B cell (primary cell): ENCODE data around the gene IRGC. TPM values are rescaled to one million over a fixed set of nuclear protein-coding genes. Genes with fewer than 3 reads are reported as not detected.

Source experiments
- ATAC-seq: fragments of 200-7000 bp; cut with Tn5 transposase; one replicate; pipeline ENCODE4 v1.10.0; 2021; ENCODE audit warnings: low read depth, mild to moderate bottlenecking, moderate number of reproducible peaks, moderate library complexity
- CTCF ChIA-PET: fragments of 350-600 bp; sonication (Branson Sonifier 250); formaldehyde crosslinking; loops from one replicate; lab custom pipeline; 2021; ENCODE audit warnings: antibody characterized with exemption, inconsistent platforms; lab: Charles Lee
- POLR2A ChIA-PET: fragments of 350-600 bp; sonication (Branson Sonifier 250); formaldehyde crosslinking; loops from one replicate; lab custom pipeline; 2021; ENCODE audit warnings: antibody characterized with exemption; lab: Charles Lee
- DNase-seq: peaks from one replicate; pipeline ENCODE4 v3.0.0; 2013
- H2AFZ ChIP-seq: 2 replicates; pipeline ENCODE4 v1.6.1; 2012; ENCODE audit warnings: mild to moderate bottlenecking, low read depth, low read length; ENCODE audit not compliant: insufficient read depth, poor library complexity, severe bottlenecking
- H3K27ac ChIP-seq, 2 donors: 1 replicate in 1 of 2; 2 replicates in 1 of 2; pipeline ENCODE4 v1.5.1; 2012 to 2013; ENCODE audit warnings: low read length in 2 of 2, mild to moderate bottlenecking in 2 of 2, moderate library complexity in 1 of 2
- H3K27me3 ChIP-seq, 4 experiments: fragments of 200-600 bp in 1 of 4; sonication (generic) in 1 of 4; replicated peaks in 1 of 4; 1 replicate in 2 of 4; 2 replicates in 2 of 4; pipeline versions ENCODE4 v1.6.1 to v1.7.0; 2013 to 2016; ENCODE audit warnings: low read length in 3 of 4, mild to moderate bottlenecking in 2 of 4, mixed read lengths in 1 of 4, moderate library complexity in 1 of 4; ENCODE audit not compliant: insufficient read depth in 4 of 4, control insufficient read depth in 3 of 4; ENCODE audit errors: control extremely low read depth in 1 of 4
- H3K36me3 ChIP-seq, 2 experiments: replicated peaks in 1 of 2; 1 replicate in 1 of 2; 2 replicates in 1 of 2; pipeline versions ENCODE4 v1.6.1 to v1.7.1; 2013; ENCODE audit warnings: low read length in 1 of 2; ENCODE audit not compliant: insufficient read depth in 2 of 2, control insufficient read depth in 1 of 2; ENCODE audit errors: control extremely low read depth in 1 of 2, extremely low read depth in 1 of 2
- H3K4me1 ChIP-seq, 2 donors: fragments of 200-600 bp in 1 of 2; sonication (generic) in 1 of 2; 1 replicate in 1 of 2; 2 replicates in 1 of 2; pipeline versions ENCODE4 v1.5.1 to v1.6.1; 2013 to 2017; ENCODE audit warnings: low read length in 2 of 2; ENCODE audit not compliant: control insufficient read depth in 2 of 2, insufficient read depth in 2 of 2
- H3K4me2 ChIP-seq: replicated peaks from 2 replicates; pipeline ENCODE3; 2012; ENCODE audit warnings: mild to moderate bottlenecking, low read depth, low read length; ENCODE audit not compliant: poor library complexity, severe bottlenecking
- H3K4me3 ChIP-seq, 5 experiments: fragments of 200-600 bp in 1 of 5; sonication (generic) in 1 of 5; 1 replicate in 3 of 5; 2 replicates in 2 of 5; pipeline versions ENCODE4 v1.5.1 to v1.7.0; 2011 to 2016; ENCODE audit warnings: low read length in 4 of 5, mild to moderate bottlenecking in 4 of 5, low read depth in 2 of 5, control low read depth in 1 of 5, moderate library complexity in 1 of 5; ENCODE audit not compliant: insufficient read depth in 1 of 5; ENCODE audit errors: control extremely low read depth in 1 of 5, extremely low read depth in 1 of 5
- H3K79me2 ChIP-seq: fragments of 200-600 bp; sonication (generic); one replicate; pipeline ENCODE4 v1.6.0; 2016; ENCODE audit warnings: low read length; ENCODE audit not compliant: control insufficient read depth, insufficient read depth
- H3K9ac ChIP-seq: fragments of 200-600 bp; sonication (generic); 2 replicates; pipeline ENCODE4 v1.6.1; 2017; ENCODE audit warnings: mild to moderate bottlenecking, low read length, moderate library complexity
- H3K9me3 ChIP-seq, 3 donors: one replicate each; pipeline versions ENCODE4 v1.6.1 to v1.7.1; 2013; ENCODE audit warnings: low read length in 2 of 3; ENCODE audit not compliant: control insufficient read depth in 2 of 3, insufficient read depth in 1 of 3; ENCODE audit errors: control extremely low read depth in 1 of 3
- H4K20me1 ChIP-seq: 2 replicates; pipeline ENCODE4 v1.6.0; 2012; ENCODE audit warnings: mild to moderate bottlenecking, low read length; ENCODE audit not compliant: insufficient read depth, control insufficient read depth, poor library complexity, severe bottlenecking
- H3K27ac Mint-ChIP-seq: one replicate; pipeline ENCODE4 v1.8.0; 2021; ENCODE audit warnings: mixed read lengths
- H3K27me3 Mint-ChIP-seq: one replicate; pipeline ENCODE4 v1.8.0; 2021; ENCODE audit warnings: mixed read lengths
- H3K4me1 Mint-ChIP-seq: one replicate; pipeline ENCODE4 v1.8.0; 2021; ENCODE audit warnings: mixed read lengths
- H3K4me3 Mint-ChIP-seq: one replicate; pipeline ENCODE4 v1.8.0; 2021; ENCODE audit warnings: mixed read lengths
- H3K9me3 Mint-ChIP-seq: one replicate; pipeline ENCODE4 v1.8.0; 2022; ENCODE audit warnings: mixed read lengths; ENCODE audit not compliant: insufficient read depth
- CTCF ChIP-seq: fragments of 200-600 bp; IDR thresholded peaks from one replicate; pipeline ENCODE4 v1.8.0; 2022; ENCODE audit warnings: antibody characterized with exemption, mild to moderate bottlenecking
- EZH2 ChIP-seq: IDR thresholded peaks from 2 replicates; pipeline ENCODE4 v1.6.1; 2012; ENCODE audit warnings: borderline replicate concordance, low read depth, mild to moderate bottlenecking, moderate library complexity, low read length; ENCODE audit not compliant: insufficient read depth, poor library complexity, severe bottlenecking
- WGBS: methylation state at CpG from one replicate; pipeline ENCODE4 v1.1.5; 2013; ENCODE audit warnings: missing lambda C conversion rate; ENCODE audit not compliant: insufficient coverage; 5-methylcytosine and 5-hydroxymethylcytosine counted together
- intact Hi-C: fragments of 100-400 bp; cut with micrococcal nuclease; formaldehyde crosslinking; loops from one replicate; pipeline ENCODE4 v1.10.0; 2022
- polyA plus RNA-seq: library from polyadenylated mRNA; depleted of rRNA; stranded (reverse); fragments of >200 nt; gene quantifications from 2 replicates; pipeline ENCODE4 v1.2.3, GENCODE V29; 2012
- total RNA-seq, 2 donors: library from RNA; stranded (reverse); fragments of 120-200 nt in 1 of 2; gene quantifications; 1 replicate in 1 of 2; 2 replicates in 1 of 2; pipeline versions ENCODE4 v1.2.3 to v1.2.4, GENCODE V29; 2013 to 2022

The IRGC gene
- total and polyA plus RNA-seq, 2 donors (not counting 1 experiment from before 2014, with no cell fraction given) = not detected

- Histone ChIP-seq H3K27me3 (peaks cover 0 to 4% (median 0%) of the 10 kb centered on the region in 4 experiments), H3K79me2 (no peaks in the 10 kb centered on the region), H3K9me3 (peaks cover 2 to 21% (median 15%) of the 10 kb centered on the region in 3 donors), H4K20me1 (no peaks in the 10 kb centered on the region), H3K4me1 (no peaks in the 10 kb centered on the region), H3K36me3 (no peaks in the 10 kb centered on the region), H3K4me3 (no peak overlapping the region), H2AFZ (no peak overlapping the region), H3K4me2 (no peak overlapping the region), H3K9ac (no peak overlapping the region), H3K27ac (no peak overlapping the region)
- peaks cover 4% of the 10 kb centered on the region for H3K9me3 Mint-ChIP-seq
- ChIA-PET POLR2A (no interaction called here), CTCF (no interaction called here)
- H3K27ac Mint-ChIP-seq = no peak overlapping the region
- no peak for DNase-seq
- 65% methylated on average over 2 of the region's 3 CpGs for WGBS
- no peaks in the 10 kb centered on the region for H3K4me1 Mint-ChIP-seq
- intact Hi-C loops = no loop called here
- TF ChIP-seq CTCF (no peak), EZH2 (no peak)
- no peak overlapping the region for H3K4me3 Mint-ChIP-seq
- ATAC-seq = no peak
- peaks cover 11% of the 10 kb centered on the region for H3K27me3 Mint-ChIP-seq
Observed at GRCh38 chr19:43690444-43690843, 25.4 kb upstream of the IRGC start.

- no peak overlapping the region for H3K4me2 ChIP-seq
- peaks cover 2 to 21% (median 18%) of the 10 kb centered on the region in 3 donors for H3K9me3 ChIP-seq
- H3K4me1 ChIP-seq = no peaks in the 10 kb centered on the region
- H3K79me2 ChIP-seq = no peaks in the 10 kb centered on the region
- no peak overlapping the region for H3K4me3 Mint-ChIP-seq
- no peaks in the 10 kb centered on the region for H3K4me1 Mint-ChIP-seq
- H4K20me1 ChIP-seq = no peaks in the 10 kb centered on the region
- peaks cover 11% of the 10 kb centered on the region for H3K27me3 Mint-ChIP-seq
- ChIA-PET POLR2A (no interaction called here), CTCF (no interaction called here)
- no peak for TF ChIP-seq CTCF
- TF ChIP-seq EZH2 = no peak
- H3K4me3 ChIP-seq = no peak overlapping the region
- H2AFZ ChIP-seq = no peak overlapping the region
- peaks cover 4% of the 10 kb centered on the region for H3K9me3 Mint-ChIP-seq
- no peak for DNase-seq
- intact Hi-C loops = no loop called here
- WGBS = 100% methylated on average over 1 of the region's 3 CpGs
- H3K36me3 ChIP-seq = no peaks in the 10 kb centered on the region
- H3K27ac Mint-ChIP-seq = no peak overlapping the region
- peaks cover 0 to 4% (median 0%) of the 10 kb centered on the region in 4 experiments for H3K27me3 ChIP-seq
- ATAC-seq = no peak
- no peak overlapping the region for H3K9ac ChIP-seq
- no peak overlapping the region for H3K27ac ChIP-seq
Observed at GRCh38 chr19:43690890-43691289, 25.0 kb upstream of the IRGC start.
